Stimulated activated CD8-positive, alpha-beta memory T cell treated with anti-CD3 and anti-CD28 coated beads, Interleukin-15, amount 100 ng/mL, for 1 hour (primary cell): ENCODE data around the gene CANT1.

Source experiments
- DNase-seq: peaks from one replicate; pipeline ENCODE4 v3.0.0-alpha.2; 2020; ENCODE audit warnings: low read depth

Gene CANT1

DNA sequence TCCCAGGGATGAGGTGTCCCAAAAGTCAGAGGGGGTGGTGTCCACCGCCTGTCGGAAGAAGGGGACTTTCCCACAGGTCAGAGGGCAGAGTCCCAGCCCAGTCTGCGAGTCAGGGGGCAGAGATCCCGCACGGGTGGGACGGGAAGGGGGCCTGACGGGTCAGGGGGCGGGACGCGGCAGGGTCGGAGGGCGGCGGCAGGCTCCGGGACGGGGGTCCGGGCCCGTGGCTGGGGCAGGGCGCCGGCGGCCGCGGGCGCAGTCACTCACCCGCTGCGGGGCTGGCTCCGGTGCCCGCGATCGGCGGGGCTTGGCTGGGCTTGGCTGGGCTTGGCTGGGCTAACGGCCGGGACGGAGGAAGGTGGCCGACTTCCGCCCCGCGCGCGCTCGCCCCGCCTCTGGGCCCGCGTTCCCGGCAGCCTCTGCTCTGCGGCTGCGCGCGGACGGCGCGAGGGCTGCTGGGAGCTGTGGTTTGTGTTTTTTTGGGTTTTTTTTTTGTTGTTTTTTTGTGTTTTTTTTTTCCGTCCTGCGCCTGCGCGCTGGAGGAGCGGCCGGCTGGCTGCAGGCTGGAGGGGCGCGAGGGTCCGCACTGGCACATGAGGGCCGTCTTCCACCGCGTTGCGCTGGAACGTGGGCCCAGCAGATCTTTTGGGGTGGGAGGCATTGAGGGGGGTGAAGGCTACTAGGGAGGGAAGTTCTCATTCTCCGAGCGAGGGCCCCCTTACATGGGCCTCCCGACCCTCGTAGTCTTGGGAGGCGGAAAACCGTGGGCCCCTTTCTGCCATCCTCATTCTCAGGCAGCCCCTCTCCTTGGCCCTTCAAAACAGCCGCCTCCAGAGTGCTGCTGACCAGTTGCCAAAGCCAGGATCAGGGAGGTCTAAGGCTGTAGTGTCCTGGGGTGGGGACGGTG, at the start of gene CANT1:
Gene CANT1, minus strand, starts transcription at position 368 of the 907 bp plus-strand sequence. CDS start 12,142 bp downstream, outside the sequence.
- peak; percentile 43 for DNase-seq

GRCh38 chr17:79057737-79058385, 48.3 kb upstream of the CANT1 start:
- DNase-seq = no peak

GRCh38 chr17:79055197-79055596, 45.6 kb upstream of the CANT1 start:
- no peak for DNase-seq

GRCh38 chr17:79054200-79054960, 44.8 kb upstream of the CANT1 start:
- no peak for DNase-seq

DNA sequence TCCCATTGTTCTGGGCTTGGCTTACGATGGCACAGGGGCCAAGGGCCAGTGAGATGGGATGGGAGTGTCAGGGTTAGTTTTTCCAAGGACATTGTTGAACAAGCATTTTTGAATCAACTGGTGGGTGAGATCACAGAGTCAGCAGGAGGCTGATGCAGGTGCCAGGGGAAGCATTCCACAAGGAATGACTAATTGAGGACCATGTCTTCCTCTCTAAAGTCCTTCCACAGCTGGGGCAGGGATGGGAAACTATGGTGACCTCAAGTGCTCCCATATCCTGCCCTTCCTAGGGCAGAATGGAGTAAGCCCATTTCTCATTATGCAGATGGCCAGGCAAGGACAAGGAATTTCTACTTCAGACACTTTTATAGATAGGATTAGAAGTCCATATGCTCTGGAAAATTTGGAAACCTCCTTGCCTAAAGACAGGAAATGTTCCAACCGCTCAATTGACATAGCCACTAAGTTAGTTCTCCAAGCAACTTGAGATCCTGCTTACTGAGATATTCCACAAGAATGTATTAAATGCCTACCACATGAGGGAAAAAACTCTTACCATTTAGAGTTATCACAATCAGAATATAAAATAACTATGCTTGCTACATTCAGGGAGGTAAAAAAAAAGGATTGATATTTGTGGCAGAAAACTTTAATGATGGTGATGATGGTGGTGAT, 43.8 kb upstream of the CANT1 start:
- no peak for DNase-seq

- no peak for DNase-seq
These were observed 42.6 kb upstream of the CANT1 start for GRCh38 chr17:79052131-79052530.

GRCh38 chr17:79051306-79051705, 41.7 kb upstream of the CANT1 start:
- DNase-seq = no peak

- no peak for DNase-seq
These were observed 41.0 kb upstream of the CANT1 start for GRCh38 chr17:79050551-79050950.

DNA sequence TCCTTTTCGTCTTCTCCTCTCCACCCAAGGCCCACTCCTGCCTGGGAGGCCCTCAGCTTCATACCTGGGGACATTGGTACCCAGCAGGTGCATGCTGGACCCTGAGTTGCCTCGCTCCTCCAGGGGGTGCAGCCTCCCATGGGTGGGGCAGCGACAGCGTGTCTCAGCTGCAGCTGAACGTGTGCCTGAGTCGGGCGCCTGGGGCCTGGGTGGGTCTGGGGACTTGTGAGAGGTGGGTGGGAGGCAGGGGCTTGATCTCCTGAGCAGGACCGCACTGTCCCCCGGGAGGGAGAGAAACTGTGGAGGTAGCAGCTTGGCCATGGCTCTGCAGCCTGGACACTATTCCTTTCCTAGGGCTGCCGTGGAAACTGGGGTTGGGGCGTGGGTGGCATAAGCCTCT, 40.3 kb upstream of the CANT1 start:
- DNase-seq = no peak

- DNase-seq = no peak
These were observed 39.5 kb upstream of the CANT1 start for GRCh38 chr17:79048826-79049755.

DNA sequence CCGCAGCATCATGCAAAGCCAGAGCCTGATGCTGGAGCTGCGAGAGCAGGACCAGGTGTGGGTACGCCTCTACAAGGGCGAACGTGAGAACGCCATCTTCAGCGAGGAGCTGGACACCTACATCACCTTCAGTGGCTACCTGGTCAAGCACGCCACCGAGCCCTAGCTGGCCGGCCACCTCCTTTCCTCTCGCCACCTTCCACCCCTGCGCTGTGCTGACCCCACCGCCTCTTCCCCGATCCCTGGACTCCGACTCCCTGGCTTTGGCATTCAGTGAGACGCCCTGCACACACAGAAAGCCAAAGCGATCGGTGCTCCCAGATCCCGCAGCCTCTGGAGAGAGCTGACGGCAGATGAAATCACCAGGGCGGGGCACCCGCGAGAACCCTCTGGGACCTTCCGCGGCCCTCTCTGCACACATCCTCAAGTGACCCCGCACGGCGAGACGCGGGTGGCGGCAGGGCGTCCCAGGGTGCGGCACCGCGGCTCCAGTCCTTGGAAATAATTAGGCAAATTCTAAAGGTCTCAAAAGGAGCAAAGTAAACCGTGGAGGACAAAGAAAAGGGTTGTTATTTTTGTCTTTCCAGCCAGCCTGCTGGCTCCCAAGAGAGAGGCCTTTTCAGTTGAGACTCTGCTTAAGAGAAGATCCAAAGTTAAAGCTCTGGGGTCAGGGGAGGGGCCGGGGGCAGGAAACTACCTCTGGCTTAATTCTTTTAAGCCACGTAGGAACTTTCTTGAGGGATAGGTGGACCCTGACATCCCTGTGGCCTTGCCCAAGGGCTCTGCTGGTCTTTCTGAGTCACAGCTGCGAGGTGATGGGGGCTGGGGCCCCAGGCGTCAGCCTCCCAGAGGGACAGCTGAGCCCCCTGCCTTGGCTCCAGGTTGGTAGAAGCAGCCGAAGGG, 38.6 kb upstream of the CANT1 start:
- DNase-seq = no peak

DNA sequence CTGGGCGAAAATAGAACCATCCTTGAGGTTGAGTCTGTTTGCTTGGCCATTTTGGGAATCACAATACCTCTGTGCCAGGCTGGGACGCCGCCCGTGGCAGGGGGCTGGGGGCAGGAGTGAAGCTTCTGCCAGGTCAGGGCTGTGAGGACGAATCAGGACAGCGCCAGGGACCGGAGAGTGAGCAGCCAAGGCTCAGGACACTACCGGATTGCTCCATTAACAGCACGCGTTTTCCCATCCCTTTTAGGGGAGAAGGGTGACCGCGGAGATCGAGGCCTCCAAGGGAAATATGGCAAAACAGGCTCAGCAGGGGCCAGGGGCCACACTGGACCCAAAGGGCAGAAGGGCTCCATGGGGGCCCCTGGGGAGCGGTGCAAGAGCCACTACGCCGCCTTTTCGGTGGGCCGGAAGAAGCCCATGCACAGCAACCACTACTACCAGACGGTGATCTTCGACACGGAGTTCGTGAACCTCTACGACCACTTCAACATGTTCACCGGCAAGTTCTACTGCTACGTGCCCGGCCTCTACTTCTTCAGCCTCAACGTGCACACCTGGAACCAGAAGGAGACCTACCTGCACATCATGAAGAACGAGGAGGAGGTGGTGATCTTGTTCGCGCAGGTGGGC, 37.8 kb upstream of the CANT1 start:
- no peak for DNase-seq

- DNase-seq = no peak
These were observed 37.3 kb upstream of the CANT1 start for GRCh38 chr17:79046916-79047280.

DNA sequence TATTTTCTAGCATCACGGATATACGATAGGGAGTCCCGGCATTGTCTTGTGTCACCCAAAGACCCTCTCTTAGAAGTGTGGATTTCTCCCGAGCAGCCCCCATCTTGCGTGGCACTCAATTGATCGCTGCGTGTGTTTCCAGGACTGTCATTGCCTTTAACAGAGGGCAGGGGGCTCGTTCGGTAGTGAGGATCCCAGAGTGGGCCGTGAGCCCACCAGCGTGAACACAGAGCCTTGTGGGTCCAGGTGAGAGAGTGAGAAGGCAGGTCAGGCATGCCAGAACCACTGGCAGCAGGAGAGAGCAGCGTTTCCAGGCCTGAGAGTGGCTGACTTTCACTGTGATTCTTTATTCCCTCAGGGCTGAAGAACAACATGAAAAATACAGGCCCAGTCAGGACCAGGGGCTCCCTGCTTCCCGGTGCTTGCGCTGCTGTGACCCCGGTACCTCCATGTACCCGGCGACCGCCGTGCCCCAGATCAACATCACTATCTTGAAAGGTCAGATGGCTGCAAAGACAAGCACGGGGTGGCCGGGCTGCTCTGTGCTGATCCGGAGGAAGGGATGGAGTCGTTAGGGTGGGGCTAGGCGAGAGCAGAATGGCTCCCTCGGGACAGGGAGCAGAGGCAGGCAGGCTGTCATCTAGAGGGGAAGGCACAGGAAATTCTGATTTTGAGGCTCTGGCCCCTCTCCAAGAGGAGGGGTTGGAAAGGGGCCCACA, 36.8 kb upstream of the CANT1 start:
- no peak for DNase-seq

DNA sequence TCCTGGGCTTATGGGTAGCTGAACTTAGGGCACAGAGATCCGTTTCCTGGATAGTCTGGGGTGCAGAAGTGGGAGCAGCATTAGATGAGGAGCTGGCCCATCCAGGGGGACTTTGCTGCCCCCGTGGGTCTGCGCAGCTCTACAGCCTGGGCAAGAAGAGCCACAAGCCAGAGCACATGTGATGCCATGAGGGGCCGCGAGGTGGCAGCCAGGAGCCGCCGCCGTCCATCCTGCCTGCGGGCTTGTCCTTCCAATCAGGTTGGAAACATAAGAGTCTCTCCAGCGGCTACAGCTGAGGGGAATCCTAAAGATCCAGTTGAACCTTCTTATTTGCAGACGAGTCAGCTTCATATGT, 36.3 kb upstream of the CANT1 start:
- no peak for DNase-seq

- no peak for DNase-seq
These were observed 35.6 kb upstream of the CANT1 start for GRCh38 chr17:79045001-79045729.

GRCh38 chr17:79044462-79044861, 34.9 kb upstream of the CANT1 start:
- DNase-seq = no peak

DNA sequence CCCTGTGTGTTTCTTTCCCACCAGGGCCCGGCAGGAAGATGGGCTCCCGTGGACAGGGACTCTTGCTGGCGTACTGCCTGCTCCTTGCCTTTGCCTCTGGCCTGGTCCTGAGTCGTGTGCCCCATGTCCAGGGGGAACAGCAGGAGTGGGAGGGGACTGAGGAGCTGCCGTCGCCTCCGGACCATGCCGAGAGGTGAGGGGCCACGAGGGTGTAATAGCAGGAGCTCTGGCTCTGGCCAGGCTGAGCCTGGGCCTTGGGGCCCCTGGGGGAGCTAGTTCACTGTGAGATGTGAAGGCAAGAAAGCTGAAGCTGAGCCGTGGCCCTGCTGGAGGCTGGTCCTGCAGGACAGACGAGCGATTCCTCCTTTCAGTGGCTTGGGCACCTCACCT, 34.4 kb upstream of the CANT1 start:
- no peak for DNase-seq
